Measurements from ENCODE around the gene FCSK.

The FCSK gene

GRCh38 chr16:70421014-70421413 is 33.4 kb upstream of the FCSK start:
- ATAC-seq (replicated peaks; ENCODE audit: extremely low read depth, poor library complexity, severe bottlenecking): no peak
- peaks cover 47% of the 10 kb centered on the region for H3K4me1 Mint-ChIP-seq
- no peaks in the 10 kb centered on the region for H3K27me3 Mint-ChIP-seq
- peaks cover 3% of the 10 kb centered on the region for H3K36me3 Mint-ChIP-seq (ENCODE audit: insufficient read depth)
- DNase-seq (ENCODE audit: low spot score in 2 of 2): no peak
- H3K27ac Mint-ChIP-seq (ENCODE audit: low read depth): no peak overlapping the region
- H3K4me3 Mint-ChIP-seq: no peak overlapping the region
- H3K9me3 Mint-ChIP-seq: no peaks in the 10 kb centered on the region

- H3K27ac Mint-ChIP-seq (ENCODE audit: low read depth): no peak overlapping the region
- H3K4me3 Mint-ChIP-seq: no peak overlapping the region
- no peaks in the 10 kb centered on the region for H3K27me3 Mint-ChIP-seq
- DNase-seq (ENCODE audit: low spot score in 2 of 2) (no peak), ATAC-seq (replicated peaks; ENCODE audit: extremely low read depth, poor library complexity, severe bottlenecking) (no peak)
- peaks cover 3% of the 10 kb centered on the region for H3K36me3 Mint-ChIP-seq (ENCODE audit: insufficient read depth)
- no peaks in the 10 kb centered on the region for H3K9me3 Mint-ChIP-seq
- peaks cover 47% of the 10 kb centered on the region for H3K4me1 Mint-ChIP-seq
These were observed 32.7 kb upstream of the FCSK start for GRCh38 chr16:70421473-70422311.

GRCh38 chr16:70422543-70422942 is 31.9 kb upstream of the FCSK start:
- no peak for DNase-seq (ENCODE audit: low spot score in 2 of 2)
- Mint-ChIP-seq H3K27me3 (no peaks in the 10 kb centered on the region), H3K36me3 (ENCODE audit: insufficient read depth) (peaks cover 3% of the 10 kb centered on the region), H3K9me3 (no peaks in the 10 kb centered on the region), H3K27ac (ENCODE audit: low read depth) (no peak overlapping the region), H3K4me1 (peaks cover 45% of the 10 kb centered on the region), H3K4me3 (no peak overlapping the region)
- no peak for ATAC-seq (replicated peaks; ENCODE audit: extremely low read depth, poor library complexity, severe bottlenecking)

- H3K4me1 Mint-ChIP-seq: peaks cover 38% of the 10 kb centered on the region
- DNase-seq (ENCODE audit: low spot score in 2 of 2) (no peak), ATAC-seq (replicated peaks; ENCODE audit: extremely low read depth, poor library complexity, severe bottlenecking) (no peak)
- peak overlapping the region; percentile 1 for H3K4me3 Mint-ChIP-seq
- peak overlapping the region; percentile 80 for H3K27ac Mint-ChIP-seq (ENCODE audit: low read depth)
- no peaks in the 10 kb centered on the region for H3K27me3 Mint-ChIP-seq
- no peaks in the 10 kb centered on the region for H3K9me3 Mint-ChIP-seq
- peaks cover 3% of the 10 kb centered on the region for H3K36me3 Mint-ChIP-seq (ENCODE audit: insufficient read depth)
These were observed 26.6 kb upstream of the FCSK start for GRCh38 chr16:70427786-70428177.

- Mint-ChIP-seq H3K36me3 (ENCODE audit: insufficient read depth) (peaks cover 3% of the 10 kb centered on the region), H3K4me3 (peak overlapping the region; percentile 33), H3K27me3 (no peaks in the 10 kb centered on the region), H3K27ac (ENCODE audit: low read depth) (peak overlapping the region; percentile 80), H3K9me3 (no peaks in the 10 kb centered on the region), H3K4me1 (peaks cover 42% of the 10 kb centered on the region)
- DNase-seq (ENCODE audit: low spot score in 2 of 2): no peak
- peak; percentile 20 for ATAC-seq (replicated peaks; ENCODE audit: extremely low read depth, poor library complexity, severe bottlenecking)
These were observed 26.0 kb upstream of the FCSK start for GRCh38 chr16:70428178-70428998.

- Mint-ChIP-seq H3K4me1 (peaks cover 51% of the 10 kb centered on the region), H3K4me3 (peak overlapping the region; percentile 54), H3K9me3 (no peaks in the 10 kb centered on the region), H3K27ac (ENCODE audit: low read depth) (peak overlapping the region; percentile 81), H3K27me3 (no peaks in the 10 kb centered on the region), H3K36me3 (ENCODE audit: insufficient read depth) (peaks cover 3% of the 10 kb centered on the region)
- no peak for DNase-seq (ENCODE audit: low spot score in 2 of 2)
- no peak for ATAC-seq (replicated peaks; ENCODE audit: extremely low read depth, poor library complexity, severe bottlenecking)
These were observed 24.3 kb upstream of the FCSK start for GRCh38 chr16:70429888-70430666.

- peak in 1 of 2 donors; percentile 23 for DNase-seq (ENCODE audit: low spot score in 2 of 2)
- ATAC-seq (replicated peaks; ENCODE audit: extremely low read depth, poor library complexity, severe bottlenecking): peak; percentile 63
- peaks cover 51% of the 10 kb centered on the region for H3K4me1 Mint-ChIP-seq
- no peaks in the 10 kb centered on the region for H3K27me3 Mint-ChIP-seq
- H3K9me3 Mint-ChIP-seq: no peaks in the 10 kb centered on the region
- H3K4me3 Mint-ChIP-seq: peak overlapping the region; percentile 54
- H3K36me3 Mint-ChIP-seq (ENCODE audit: insufficient read depth): no peaks in the 10 kb centered on the region
- peak overlapping the region; percentile 81 for H3K27ac Mint-ChIP-seq (ENCODE audit: low read depth)
These were observed 23.5 kb upstream of the FCSK start for GRCh38 chr16:70430667-70431536.

GRCh38 chr16:70432356-70432722 is 22.1 kb upstream of the FCSK start:
- Mint-ChIP-seq H3K4me3 (no peak overlapping the region), H3K9me3 (no peaks in the 10 kb centered on the region), H3K36me3 (ENCODE audit: insufficient read depth) (no peaks in the 10 kb centered on the region), H3K4me1 (peaks cover 61% of the 10 kb centered on the region), H3K27ac (ENCODE audit: low read depth) (no peak overlapping the region), H3K27me3 (no peaks in the 10 kb centered on the region)
- no peak for ATAC-seq (replicated peaks; ENCODE audit: extremely low read depth, poor library complexity, severe bottlenecking)
- DNase-seq (ENCODE audit: low spot score in 2 of 2): no peak

- Mint-ChIP-seq H3K27ac (ENCODE audit: low read depth) (peak overlapping the region; percentile 69), H3K9me3 (no peaks in the 10 kb centered on the region), H3K4me1 (peaks cover 61% of the 10 kb centered on the region), H3K4me3 (no peak overlapping the region), H3K27me3 (no peaks in the 10 kb centered on the region), H3K36me3 (ENCODE audit: insufficient read depth) (peaks cover under 1% of the 10 kb centered on the region)
- ATAC-seq (replicated peaks; ENCODE audit: extremely low read depth, poor library complexity, severe bottlenecking) (no peak), DNase-seq (ENCODE audit: low spot score in 2 of 2) (no peak)
These were observed 21.5 kb upstream of the FCSK start for GRCh38 chr16:70432723-70433457.

GRCh38 chr16:70433458-70434103 is 20.8 kb upstream of the FCSK start:
- Mint-ChIP-seq H3K4me3 (no peak overlapping the region), H3K4me1 (peaks cover 60% of the 10 kb centered on the region), H3K27me3 (no peaks in the 10 kb centered on the region), H3K9me3 (no peaks in the 10 kb centered on the region), H3K27ac (ENCODE audit: low read depth) (peak overlapping the region; percentile 69), H3K36me3 (ENCODE audit: insufficient read depth) (peaks cover 4% of the 10 kb centered on the region)
- DNase-seq (ENCODE audit: low spot score in 2 of 2) (no peak), ATAC-seq (replicated peaks; ENCODE audit: extremely low read depth, poor library complexity, severe bottlenecking) (no peak)

Measured in central memory CD8-positive, alpha-beta T cell (primary cell).